CD4-positive, alpha-beta T cell treated with Interleukin-15 for 1 hour (primary cell): Measurements from ENCODE around the gene SSNA1.

ENCODE experiments used
- DNase-seq: peaks from one replicate; pipeline ENCODE4 v3.0.0-alpha.2; 2020

The SSNA1 gene

DNA sequence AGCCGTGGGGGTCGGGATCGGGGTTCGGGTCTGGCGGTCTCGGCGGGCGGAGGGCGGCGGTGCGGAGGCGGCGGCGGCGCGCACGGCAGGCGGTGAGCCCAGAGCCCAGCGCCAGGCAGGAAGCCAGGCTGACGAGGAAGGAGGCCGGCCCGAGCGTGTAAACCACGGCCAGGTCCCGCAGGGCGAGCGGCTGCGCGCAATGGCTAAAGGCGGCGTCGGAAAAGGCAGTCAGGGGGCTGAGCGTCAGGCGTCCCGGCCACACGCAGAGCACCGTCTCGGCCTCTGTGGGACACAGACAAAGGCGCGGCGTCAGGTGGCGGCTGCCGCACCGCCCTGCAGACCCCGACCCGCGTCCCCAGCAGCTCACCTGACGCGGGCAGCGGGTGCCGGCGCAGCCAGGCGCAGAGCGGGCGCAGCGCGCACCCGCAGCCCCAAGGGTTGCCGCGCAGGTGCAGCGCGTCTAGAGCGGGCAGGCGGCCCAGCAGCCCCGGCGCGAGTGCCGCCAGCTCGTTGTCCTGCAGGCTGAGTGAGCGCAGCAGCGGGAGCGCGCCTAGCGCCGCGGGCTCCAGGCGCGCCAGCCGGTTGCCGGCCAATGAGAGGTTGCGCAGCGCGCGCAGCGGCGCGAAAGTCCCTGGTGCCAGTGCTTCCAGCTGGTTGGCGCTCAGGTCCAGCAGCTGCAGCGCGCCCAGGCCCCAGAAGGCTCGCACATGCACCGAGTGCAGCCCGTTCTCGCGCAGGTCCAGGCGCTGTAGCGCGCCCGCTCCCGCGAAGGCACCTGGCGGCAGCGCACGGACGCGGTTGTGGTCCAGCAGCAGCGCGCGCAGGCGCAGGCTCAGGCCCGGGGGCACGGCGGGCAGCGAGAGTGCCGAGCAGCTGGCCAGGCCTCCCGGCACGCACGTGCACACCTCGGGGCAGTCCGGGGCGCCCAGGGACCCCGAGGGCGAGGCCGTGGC lies 19.3 kb upstream of the SSNA1 start:
- no peak for DNase-seq

DNA sequence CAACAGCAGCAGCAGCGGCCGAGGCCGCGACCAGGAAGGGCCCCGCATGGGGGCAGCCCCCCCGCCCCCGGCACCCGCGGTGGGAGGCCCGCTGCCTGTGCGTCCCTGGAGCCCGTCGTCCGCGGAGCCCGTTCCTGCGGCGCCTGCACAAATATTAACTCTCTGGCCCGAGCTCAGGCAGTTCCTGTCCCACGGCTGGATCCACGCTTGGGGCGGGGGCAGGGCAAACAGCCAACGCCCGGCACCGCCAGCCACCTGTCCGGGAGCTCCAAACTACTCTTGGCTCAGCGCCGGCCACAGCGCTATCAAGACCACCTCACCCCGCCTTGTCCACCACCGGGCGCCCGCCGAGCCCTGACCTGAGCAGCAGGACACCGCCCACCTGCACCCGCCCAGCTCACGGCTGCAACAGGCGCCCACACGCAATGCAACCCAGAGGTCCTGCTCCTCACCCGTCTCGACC lies 18.5 kb upstream of the SSNA1 start, which contains the start of gene LRRC26:
Gene LRRC26, minus strand, starts transcription at position 156 of the 463 bp plus-strand sequence. Its CDS starts 108 bp downstream, at position 48.
- DNase-seq = no peak

DNA sequence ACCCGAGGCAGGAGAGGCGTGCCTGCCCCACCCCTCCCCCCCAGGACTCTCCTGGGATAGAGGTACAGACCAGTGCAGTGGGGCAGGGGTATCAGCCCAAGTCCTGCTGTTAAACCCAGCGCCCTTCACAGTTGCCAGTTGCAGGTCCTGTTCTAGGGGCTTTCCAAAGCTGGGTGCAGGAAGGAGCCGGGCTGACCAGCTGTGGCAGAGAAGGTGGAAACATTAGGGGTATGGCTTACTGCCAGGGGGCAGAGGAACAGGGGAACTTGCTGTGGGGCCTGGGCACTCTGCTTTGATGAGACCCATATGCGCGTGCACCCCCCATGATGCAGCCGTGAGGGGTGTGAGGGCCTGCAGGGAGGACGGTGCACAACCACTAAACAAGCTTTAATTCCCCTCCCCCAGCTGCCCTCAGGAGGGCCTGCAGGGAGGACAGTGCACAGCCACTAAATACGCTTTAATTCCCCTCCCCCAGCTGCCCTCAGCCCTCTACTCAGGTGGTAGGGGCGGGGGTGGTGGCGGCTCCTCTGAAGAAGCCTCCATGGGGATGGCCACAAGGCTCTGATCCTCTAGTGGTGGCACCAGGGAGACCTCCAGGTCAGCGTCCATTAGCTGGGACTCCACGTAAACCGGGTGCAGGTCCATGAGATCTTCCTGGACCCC lies 17.9 kb upstream of the SSNA1 start:
- no peak for DNase-seq

DNA sequence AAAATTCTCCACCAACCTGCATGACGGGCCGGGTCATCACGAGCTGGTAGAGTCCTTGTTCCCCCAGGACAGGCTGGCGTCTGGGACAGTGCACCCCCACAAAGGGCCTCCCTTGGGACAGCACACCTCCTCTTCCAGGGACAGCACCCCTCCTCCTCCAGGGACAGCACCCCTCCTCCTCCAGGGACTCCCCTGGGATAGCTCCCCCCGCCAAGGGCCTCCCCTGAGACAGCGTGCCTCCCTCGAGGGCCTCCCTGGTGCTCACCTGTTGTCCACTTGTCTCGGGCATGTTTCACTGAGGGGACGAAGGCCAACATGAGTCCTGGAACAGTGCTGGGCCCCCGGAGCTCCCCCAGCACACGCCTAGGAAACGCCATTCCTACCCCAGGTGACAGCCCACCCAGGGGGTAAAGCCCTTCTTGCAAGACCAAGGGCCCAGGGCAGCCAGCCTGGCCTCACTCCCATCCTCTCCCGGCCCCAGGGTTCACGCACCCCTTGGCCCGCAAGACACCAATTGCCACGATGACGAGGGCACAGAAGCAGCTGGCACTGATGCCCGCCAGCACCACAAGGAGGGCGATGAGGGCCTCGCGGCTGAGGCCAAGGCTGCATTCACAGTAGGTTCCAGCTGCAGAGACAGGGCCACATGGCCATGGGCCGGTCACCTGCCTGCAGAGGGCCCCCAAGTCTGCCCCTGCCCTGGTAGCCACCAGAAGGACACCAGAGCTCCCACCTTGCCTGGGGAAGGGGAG lies 17.2 kb upstream of the SSNA1 start:
- no peak for DNase-seq

DNA sequence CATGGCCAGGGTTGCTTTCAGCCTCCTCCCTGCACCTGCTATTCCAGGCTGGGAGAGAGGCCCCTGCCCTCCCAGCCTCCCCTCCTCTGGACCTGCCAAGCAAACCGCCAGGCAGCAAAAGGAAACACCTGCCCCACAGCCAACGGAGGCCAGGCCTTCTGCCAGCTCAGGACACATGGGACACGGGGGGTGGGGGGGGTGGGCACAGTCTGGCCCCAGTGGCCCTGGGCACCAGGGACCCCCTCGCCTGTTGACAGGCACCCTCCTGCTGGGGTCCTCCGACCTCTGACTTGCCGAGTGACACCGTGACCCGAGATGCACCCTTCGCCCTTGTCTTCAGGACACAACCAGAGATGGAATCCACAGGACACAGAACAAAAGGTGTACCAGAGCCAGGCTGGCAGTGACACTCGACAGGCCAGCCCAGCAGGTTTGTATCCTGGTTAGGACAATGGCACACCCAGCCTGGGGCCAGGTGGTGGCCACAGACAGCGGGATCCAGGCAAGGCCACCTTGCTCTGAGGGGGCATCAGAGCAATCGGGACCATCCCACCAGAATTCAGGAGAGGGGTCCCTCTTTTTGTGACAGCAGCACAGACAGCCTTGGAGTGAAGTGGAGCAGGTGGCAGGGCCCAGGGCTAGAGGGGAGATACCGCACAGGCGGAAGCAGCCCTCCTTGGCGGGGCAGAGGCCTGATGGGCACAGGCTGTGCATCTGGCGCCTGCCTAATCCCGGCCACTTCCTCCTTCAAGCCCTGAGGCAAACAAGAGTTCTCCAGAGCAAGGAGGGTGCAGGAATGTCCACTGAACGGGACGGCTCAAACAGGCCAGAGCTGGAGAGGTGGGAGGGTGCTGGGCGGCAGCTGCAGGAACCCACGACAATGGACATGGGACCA lies 15.3 kb upstream of the SSNA1 start:
- no peak for DNase-seq

DNA sequence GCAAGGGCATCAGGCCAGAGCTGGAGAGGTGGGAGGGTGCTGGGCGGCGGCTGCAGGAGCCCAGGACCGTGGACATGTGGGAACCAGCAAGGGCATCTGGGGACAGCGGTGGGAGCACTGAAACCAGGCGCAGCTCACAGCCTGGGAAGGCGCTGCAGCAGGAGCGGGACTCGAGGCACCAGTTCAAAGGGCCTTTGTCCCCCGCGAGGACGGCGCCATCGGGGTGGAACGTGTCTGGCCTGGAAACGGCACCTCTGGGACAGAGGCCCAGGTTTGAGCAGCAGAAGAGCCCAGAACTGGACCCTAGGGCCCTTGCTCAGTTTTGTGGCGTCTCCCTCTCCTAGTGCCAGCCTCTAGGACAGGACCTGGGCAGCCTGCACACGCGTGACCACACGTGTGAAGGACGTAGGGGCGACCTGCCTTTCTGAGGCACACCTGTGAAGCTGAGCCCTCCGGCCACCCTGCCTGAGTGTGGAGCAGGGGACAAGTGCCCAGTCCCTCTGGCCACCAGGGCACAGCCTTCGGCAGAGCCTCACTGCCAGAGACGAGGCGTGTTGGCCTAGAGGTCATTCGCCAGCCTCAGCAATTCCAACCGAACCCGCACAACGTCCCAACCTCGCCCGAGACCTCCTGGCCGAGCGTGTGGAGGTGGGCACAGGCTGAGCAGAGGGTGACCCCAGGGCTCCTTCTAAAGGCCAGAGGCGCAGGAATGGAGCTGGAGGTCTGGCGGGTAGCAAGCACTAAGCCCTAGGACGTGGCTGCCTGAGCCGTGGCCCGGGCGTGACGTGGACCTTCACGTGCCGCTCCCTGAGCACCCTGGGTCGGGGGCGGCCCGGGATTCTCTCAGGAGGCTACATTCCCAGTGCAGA lies 14.4 kb upstream of the SSNA1 start:
- DNase-seq = no peak

DNA sequence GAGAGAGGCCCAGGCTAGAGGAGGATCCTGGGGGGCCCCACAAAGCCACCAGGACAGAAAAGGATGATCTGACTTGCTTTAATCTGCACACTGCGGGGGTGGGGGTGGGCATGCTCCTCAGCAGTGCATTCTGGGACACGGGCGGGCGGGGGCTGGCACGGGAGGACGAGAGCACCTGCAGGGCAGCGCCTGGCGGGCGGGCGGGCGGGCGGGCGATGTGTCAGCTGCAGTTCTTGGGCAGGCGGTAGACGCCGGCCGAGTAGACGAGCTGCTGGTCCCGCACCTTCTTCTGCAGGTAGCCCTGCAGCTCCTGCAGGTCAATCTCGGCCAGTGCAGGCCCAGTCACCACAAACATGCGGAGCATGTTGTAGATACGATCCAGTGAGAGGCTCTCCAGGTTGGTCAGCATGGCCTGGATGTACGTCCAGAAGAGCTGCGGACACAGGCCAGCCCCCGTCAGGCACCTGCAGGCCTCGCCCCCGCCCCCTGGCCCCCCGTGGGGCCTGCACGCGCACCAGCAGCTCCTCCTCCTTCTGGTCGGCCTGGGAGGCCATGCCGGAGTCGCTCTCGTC lies 13.7 kb upstream of the SSNA1 start:
- DNase-seq = no peak

DNA sequence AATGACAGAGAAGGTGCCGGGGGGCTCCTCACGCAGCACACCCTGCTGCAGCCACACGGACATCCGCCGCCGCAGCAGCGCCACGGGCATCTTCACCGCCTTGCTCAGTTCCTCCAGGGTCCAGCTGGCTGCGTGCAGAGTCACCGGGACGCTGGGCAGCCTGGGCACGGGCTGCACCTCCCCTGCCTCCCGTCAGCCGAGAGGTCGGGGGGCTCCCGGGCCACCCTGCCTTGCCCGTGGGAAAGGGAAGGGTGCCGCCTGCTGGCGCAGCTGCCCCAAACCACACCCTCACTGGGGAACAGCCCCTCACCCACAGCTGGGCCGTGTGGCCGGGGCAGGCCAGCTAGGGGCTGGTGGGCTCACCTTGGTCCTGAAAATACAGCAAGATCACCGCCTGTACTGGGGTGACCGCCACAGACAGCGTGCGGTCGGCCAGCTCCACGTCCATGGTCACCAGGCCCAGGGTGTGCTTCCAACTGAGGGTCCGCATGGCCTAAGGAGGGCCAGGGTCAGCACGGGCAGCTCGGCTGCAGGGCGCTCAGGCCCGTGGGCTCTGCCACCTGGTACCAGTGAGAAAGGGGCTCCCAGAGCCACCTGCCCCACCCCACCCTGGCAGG lies 13.0 kb upstream of the SSNA1 start:
- DNase-seq = no peak

DNA sequence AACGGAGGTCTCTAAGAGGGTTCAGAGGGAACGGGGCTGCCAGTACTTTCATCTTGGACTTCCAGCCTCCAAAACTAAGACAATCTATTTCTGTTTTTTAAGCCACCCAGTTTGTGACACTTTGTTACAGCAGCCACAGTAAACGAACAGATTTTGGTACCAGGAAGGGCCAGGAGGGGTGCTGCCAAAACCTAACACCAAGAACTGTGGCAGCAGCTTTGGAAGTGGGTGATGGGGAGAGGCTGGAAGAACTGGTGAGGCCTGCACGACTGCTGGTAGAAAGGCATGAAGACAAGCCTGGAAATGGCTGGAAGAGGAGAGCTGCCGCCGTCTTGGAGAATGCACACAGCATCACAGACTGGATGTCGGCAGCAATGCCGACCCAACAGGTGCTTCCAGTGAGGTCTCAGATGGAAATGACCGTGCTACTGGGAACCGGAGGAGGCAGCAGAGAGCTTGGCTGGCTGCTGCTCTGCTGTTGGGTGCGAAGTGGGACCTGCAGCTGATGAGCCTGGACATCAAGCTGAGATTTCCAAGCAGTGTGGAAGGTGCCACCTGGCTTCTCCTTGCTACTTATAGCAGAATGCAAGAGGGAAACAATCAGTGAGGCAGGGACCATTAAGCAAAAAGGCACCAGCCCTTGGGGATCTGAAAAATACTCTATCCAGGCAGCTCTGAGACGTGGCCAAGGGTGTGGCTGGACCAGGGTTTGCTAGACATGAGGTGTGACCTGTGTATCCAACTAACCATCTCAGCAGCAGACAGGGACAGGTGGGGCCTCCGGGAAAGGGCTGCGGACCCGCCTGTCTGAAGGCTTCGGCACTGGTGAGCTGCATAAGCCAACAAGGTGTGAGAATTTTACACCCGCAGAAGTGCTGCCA lies 11.9 kb upstream of the SSNA1 start:
- no peak for DNase-seq

DNA sequence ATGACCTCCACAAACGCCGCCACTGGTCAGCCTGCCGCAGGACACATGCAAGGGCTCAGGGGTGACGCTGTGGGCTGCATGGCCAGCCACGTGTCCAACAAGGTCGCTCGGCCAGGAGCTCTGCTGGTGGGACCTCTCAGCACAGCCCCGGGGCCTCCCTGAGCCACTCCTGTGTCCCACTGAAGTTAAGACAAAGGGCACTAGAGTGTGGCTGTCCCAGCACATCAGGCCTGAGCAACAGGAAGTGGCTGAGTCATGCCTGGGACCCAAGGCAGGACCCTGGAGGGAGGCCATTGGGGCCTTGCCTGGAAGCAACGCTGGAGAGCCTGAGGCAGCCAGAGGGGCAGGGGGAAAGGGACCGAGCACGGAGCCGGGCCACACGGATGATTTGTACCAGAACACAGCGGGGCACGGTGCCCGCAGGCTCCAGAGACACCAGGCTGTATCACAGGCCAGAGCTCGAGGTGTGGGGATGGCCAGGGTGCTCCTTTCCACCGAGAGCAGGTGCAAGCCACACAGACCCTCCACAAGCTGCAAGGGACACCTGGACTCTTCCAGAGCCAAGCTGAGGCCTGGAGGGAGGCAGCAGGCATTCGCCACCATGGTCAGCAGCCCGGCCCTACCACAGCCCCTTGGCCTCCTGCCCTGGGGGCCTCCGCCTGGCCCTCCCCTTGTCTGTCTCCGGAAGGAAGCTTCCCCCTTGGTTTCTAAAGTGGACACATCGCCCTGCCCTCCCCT lies 10.1 kb upstream of the SSNA1 start:
- DNase-seq = no peak

DNA sequence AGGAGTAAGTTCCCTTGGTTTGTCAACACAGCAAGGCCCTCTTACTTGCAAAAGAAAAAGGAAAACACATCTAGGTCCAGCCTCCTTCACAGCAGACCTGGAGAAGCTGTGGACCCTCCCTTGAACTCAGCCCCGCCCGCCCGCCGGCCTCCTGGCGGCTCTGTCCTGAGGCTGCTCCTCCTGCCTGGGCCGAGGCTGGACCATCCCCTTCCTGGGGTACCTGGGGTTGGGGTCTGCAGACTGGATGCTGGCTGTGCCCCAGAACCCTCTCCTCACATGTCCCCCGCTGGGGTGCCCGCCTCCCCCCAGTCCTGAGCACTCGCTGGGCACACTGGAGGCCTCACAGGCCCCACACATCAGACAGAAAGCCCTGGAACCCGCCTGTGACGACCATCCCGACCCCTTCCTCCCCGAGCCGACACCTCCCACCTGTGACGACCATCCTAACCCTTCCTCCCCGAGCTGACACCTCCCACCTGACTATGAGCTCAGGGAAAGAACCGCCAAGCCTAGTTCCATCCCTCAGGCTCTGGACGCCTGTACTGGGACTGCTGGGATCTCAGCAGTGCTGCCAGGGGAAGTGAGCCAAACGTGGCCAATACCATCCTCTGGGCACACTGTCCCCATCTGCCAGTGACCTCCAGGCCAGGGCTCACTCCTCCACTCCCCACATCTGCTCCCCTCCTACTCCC lies 9.4 kb upstream of the SSNA1 start:
- no peak for DNase-seq

DNA sequence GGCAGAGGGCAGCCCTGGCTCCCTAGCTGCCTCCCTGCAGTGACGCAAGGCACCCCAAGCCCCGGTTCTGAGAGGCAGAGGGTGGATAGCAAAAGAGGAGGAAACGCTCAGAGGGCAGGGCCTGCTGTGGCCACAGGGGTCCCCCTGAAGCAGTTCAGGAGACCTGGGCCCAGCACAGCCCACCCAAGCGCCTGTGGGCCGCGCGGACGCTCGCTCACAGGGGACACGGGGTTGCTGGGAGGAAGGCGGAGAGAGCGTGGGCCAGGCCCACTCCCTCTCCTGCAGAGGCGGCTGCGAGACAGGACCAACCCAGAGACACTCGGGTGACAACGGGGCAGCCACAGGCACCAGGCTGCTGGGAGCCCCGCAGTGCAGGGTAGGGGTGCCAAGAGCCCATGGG lies 8.7 kb upstream of the SSNA1 start:
- DNase-seq = no peak

DNA sequence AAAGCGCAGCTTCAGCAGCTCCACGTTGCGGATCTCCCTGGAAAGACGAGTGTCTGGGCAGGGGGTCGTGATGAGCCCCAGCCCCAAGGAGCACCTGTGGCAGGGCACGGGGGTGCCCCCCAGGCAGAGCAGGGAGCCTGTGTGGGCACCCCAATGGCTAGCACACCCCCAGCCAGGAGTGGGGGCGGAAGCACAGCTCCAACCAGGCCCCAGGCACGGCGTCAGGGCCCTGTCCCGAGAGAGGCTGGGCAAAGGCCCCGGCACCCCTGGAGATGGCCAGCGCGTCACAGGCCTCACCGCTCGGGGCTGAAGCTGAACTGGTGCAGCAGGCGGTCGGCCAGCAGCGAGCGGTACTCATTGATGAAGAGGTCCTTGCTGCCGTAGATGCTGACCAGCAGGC lies 8.0 kb upstream of the SSNA1 start:
- DNase-seq = no peak

DNA sequence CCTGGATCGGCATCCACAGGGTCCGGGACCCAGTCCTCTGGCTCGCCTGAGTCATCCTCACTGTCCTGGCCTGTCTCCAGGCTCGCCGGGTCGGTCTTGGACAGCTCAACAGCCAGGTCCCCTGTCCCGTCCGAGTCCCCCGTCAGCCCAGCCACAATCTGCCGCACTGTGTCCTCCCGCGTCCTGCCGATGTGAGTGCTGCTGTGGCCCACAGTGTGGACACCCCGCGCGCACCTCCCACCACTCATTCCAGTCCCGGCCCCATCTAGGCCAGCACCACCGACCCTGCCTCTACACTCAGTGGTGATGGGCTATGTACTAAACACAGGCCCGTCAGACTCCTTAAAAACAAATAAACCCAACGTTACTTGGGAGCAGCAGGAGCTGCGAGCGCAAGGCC lies 6.8 kb upstream of the SSNA1 start:
- DNase-seq = no peak

DNA sequence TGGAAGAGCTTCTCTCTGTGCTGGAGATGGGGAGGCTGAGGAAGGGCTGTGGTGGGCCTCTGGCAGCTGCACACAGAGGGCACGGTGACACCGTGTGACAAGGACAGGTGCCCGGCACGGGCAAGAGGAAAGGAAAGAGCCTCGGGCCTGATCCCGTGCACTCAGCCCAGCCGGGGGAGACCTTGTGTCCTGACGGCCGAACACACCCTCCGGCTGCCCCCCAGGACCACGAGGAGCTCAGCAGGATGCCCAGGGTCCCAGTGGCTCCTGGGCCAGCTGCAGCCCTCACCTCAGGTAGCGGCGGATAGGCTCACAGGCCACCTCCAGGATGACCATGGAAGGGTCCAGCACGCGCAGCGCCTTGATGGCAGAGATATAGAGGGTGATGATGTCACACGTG lies 5.6 kb upstream of the SSNA1 start:
- no peak for DNase-seq

DNA sequence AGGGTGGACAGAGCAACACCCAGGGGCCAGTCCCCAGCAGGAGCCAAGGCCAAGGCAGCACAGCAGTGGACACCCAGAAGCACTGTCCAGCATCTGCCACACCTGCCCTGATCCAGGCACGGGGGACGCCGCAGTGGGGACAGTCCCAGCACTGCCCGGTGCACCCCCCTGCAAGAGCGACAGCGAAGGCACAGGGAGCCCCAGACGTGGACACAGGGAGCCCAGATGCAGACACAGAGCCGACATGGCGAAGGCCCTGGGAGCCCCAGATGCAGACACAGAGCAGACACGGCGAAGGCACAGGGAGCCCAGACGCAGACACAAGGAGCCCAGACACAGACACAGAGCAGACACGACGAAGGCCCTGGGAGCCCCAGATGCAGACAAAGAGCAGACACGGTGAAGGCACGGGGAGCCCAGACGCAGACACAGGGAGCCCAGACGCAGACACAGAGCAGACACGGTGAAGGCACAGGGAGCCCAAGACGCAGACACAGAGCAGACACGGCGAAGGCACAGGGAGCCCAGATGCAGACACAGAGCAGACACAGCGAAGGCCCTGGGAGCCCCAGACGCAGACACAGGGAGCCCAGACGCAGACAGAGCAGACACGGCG lies 4.4 kb upstream of the SSNA1 start:
- no peak for DNase-seq

DNA sequence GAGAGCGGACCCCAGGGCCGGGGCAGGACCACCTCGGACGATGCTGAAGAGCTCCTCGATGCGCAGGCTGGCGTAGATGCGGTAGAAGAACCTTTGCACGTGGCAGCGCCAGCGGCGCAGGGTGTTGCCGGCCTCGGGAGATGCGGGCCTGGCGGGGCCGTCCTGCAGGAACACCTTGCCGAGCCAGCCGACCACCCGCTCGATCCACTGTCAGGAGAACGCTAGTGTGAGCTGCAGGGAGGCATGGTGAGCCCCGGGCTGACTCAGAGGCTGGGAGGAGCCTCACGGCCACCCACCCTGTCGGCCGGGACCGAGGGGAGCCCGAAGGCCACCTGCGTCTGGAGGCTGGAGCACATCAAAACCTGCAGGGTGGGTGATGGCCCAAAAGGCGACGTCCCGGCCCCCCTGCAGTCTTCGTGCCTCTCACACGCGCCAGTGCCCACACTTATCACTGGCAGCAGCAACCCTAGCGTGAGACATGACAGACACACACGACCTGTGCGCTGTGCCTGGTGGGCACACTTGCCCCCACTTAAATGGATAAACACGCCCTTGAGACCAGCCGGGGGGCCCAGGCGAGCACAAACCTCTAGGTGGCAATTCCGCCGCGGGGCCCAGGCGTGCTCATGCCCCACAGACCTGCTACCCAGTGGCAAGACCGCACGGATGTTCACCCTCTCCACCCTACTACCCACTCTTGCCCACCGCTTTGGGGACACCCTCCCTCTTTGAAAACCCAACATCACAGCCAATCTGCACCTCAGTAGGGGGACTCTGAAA lies 3.4 kb upstream of the SSNA1 start:
- no peak for DNase-seq
